Tibial nerve (tissue), 3 donors: Measurements from ENCODE around the gene KLK14.

ENCODE experiments used
- CTCF ChIP-seq, 5 experiments: fragments of 200-600 bp in 3 of 5; fragments of 450-650 bp in 2 of 5; sonication (generic) in 3 of 5; IDR thresholded peaks; one replicate each; pipeline ENCODE4 v1.5.1; 2016 to 2019; ENCODE audit warnings: antibody characterized with exemption in 5 of 5, mild to moderate bottlenecking in 3 of 5, moderate library complexity in 2 of 5
- POLR2A ChIP-seq, 2 donors: fragments of 450-650 bp; IDR thresholded peaks; one replicate each; pipeline ENCODE4 v1.6.1; 2017; ENCODE audit warnings: antibody characterized with exemption in 2 of 2, mild to moderate bottlenecking in 2 of 2, moderate library complexity in 2 of 2

- no peak for TF ChIP-seq CTCF (IDR thresholded peaks at IDR 0.05)
- TF ChIP-seq POLR2A (IDR thresholded peaks at IDR 0.05): no peak
Observed at GRCh38 chr19:51076631-51077213, 6.0 kb downstream of the KLK14 start.
